ENCODE data around the gene GSTP1. TPM values are rescaled to one million over a fixed set of nuclear protein-coding genes. Genes with fewer than 3 reads are reported as not detected.

Gene GSTP1
- total RNA-seq, 1 experiment from 2014 or later = 570 TPM

DNA sequence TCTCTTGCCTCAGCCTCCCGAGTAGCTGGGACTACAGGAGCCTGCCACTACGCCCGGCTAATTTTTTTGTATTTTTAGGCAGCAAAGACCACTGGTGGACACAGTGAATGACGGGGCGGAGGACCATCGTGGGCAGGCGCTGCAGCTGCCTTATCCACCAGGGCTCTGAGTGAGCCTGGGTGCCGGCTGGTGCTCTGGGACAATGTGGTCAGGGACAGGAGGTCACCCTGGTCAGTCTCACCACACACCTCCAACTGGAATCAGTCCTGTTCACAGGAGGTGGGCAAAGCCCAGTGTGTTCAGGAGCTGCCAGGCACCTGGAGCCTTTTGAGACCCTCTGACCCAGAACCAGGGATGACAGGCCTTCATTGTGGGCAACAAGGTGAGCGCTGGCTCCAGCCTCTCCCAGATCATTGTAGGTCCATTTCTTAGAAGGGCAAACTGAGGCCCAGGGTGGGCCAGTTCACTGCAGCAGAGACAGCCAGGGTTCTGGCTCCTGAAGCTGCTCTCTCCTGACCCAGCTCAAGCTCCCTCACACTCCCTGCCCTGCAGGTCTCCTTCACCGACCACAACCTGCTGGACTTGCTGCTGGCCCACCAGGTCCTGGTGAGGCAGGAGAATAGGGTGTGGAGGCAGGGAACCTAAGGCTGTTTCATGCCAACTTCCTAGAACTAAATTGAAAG, 44.6 kb upstream of the GSTP1 start:
- no TSS peak for BruUV-seq (replicated peaks)
- Histone ChIP-seq H3K4me3 (ENCODE audit: low read depth in 2 of 2, low read length in 2 of 2) (no peak overlapping the region), H3K36me3 (ENCODE audit: control insufficient read depth, insufficient read depth, low read length) (no peaks in the 10 kb centered on the region), H3K9me3 (ENCODE audit: control insufficient read depth, insufficient read depth, low read depth, low read length) (peaks cover 17% of the 10 kb centered on the region; the same call in 1 of the 2 replicates), H3K27ac (ENCODE audit: low read length) (no peak overlapping the region), H3K27me3 (ENCODE audit: control insufficient read depth, insufficient read depth, low read length) (no peaks in the 10 kb centered on the region), H3K4me1 (ENCODE audit: control insufficient read depth, insufficient read depth, low read length) (no peaks in the 10 kb centered on the region; the same call in 1 of the 2 replicates)
- TF ChIP-seq, protein P1, sequence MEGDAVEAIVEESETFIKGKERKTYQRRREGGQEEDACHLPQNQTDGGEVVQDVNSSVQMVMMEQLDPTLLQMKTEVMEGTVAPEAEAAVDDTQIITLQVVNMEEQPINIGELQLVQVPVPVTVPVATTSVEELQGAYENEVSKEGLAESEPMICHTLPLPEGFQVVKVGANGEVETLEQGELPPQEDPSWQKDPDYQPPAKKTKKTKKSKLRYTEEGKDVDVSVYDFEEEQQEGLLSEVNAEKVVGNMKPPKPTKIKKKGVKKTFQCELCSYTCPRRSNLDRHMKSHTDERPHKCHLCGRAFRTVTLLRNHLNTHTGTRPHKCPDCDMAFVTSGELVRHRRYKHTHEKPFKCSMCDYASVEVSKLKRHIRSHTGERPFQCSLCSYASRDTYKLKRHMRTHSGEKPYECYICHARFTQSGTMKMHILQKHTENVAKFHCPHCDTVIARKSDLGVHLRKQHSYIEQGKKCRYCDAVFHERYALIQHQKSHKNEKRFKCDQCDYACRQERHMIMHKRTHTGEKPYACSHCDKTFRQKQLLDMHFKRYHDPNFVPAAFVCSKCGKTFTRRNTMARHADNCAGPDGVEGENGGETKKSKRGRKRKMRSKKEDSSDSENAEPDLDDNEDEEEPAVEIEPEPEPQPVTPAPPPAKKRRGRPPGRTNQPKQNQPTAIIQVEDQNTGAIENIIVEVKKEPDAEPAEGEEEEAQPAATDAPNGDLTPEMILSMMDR (IDR thresholded peaks at IDR 0.05) = no peak
- no peak for TF ChIP-seq TCF7L2 (IDR thresholded peaks at IDR 0.05; ENCODE audit: low read depth, low read length)
- no peak for TF ChIP-seq POLR2AphosphoS5 (IDR thresholded peaks at IDR 0.05; ENCODE audit: low read depth, low read length)
- TF ChIP-seq SIN3A (IDR thresholded peaks at IDR 0.05; ENCODE audit: borderline replicate concordance, insufficient read depth, low read depth, low read length) = no peak
- TF ChIP-seq REST (IDR thresholded peaks at IDR 0.05; ENCODE audit: insufficient read depth in 1 of 2, low read depth in 2 of 2, low read length in 1 of 2) = no peak
- ChIA-PET POLR2A (no interaction called here), CTCF (no interaction called here)
- in situ Hi-C loops (cut with HindIII; ENCODE audit: low pct_unique_long_range_greater_than_20kb, low sequenced_read_pairs) (no loop called here), intact Hi-C loops (cut with micrococcal nuclease; ENCODE audit: unreplicated experiment) (no loop called here)
- ATAC-seq (peak; percentile 23; the same call in 1 of the 2 replicates), DNase-seq (ENCODE audit: low read depth, low spot score) (no peak)

GRCh38 chr11:67539550-67539949, 44.1 kb upstream of the GSTP1 start:
- DNase-seq (ENCODE audit: low read depth, low spot score) = no peak
- H3K27ac ChIP-seq (ENCODE audit: low read length) = no peak overlapping the region
- ChIA-PET POLR2A (no interaction called here), CTCF (no interaction called here)
- peaks cover 11% of the 10 kb centered on the region; the same call in 1 of the 2 replicates for H3K9me3 ChIP-seq (ENCODE audit: control insufficient read depth, insufficient read depth, low read depth, low read length)
- no peak for ATAC-seq
- BruUV-seq (replicated peaks) = no TSS peak
- no peaks in the 10 kb centered on the region for H3K36me3 ChIP-seq (ENCODE audit: control insufficient read depth, insufficient read depth, low read length)
- H3K4me1 ChIP-seq (ENCODE audit: control insufficient read depth, insufficient read depth, low read length) = peaks cover under 1% of the 10 kb centered on the region; the same call in 1 of the 2 replicates
- intact Hi-C loops (cut with micrococcal nuclease; ENCODE audit: unreplicated experiment) = no loop called here
- in situ Hi-C loops (cut with HindIII; ENCODE audit: low pct_unique_long_range_greater_than_20kb, low sequenced_read_pairs) = no loop called here
- H3K4me3 ChIP-seq (ENCODE audit: low read depth in 2 of 2, low read length in 2 of 2) = no peak overlapping the region
- TF ChIP-seq SIN3A (IDR thresholded peaks at IDR 0.05; ENCODE audit: borderline replicate concordance, insufficient read depth, low read depth, low read length) = no peak
- TF ChIP-seq, protein P1 (IDR thresholded peaks at IDR 0.05) = no peak
- TF ChIP-seq REST (IDR thresholded peaks at IDR 0.05; ENCODE audit: insufficient read depth in 1 of 2, low read depth in 2 of 2, low read length in 1 of 2) = no peak
- TF ChIP-seq POLR2AphosphoS5 (IDR thresholded peaks at IDR 0.05; ENCODE audit: low read depth, low read length) = no peak
- no peak for TF ChIP-seq TCF7L2 (IDR thresholded peaks at IDR 0.05; ENCODE audit: low read depth, low read length)
- H3K27me3 ChIP-seq (ENCODE audit: control insufficient read depth, insufficient read depth, low read length) = no peaks in the 10 kb centered on the region
